RCC 7860 (cell line): ENCODE results near the gene GRID1.
"Not testable (repeated sequence)": the region's sequence is repeated elsewhere in the genome, so short reads cannot be mapped to it uniquely, and the experiment has no call there.

ENCODE experiments used
- DNase-seq: peaks from one replicate; pipeline ENCODE4 v3.0.0-alpha.2; 2015; ENCODE audit warnings: low spot score
- FAIRE-seq: peaks from 2 replicates; lab custom pipeline; 2012; peaks lifted over from hg19 to GRCh38; lab: Jason Lieb, UNC

Gene GRID1

DNA sequence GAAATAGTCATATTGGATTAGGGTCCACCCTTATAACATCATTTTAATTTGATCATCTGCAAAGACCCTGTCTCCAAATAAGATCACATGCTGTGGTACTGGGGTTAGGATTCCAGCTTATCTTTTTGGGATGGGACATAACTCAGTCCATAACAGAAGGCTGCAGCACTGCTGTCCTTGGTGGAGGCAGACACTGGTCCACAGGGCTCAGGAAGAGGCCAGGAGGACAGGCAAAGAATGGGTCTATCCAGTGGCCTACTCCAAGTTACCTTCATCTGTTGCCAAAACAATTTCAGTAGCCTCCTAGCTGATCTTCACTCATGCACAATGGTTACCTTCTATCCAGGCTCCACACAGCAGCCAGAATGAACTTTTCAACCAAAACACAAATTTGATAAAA lies 387.0 kb downstream of the GRID1 start:
- no peak for FAIRE-seq

GRCh38 chr10:85978566-85979358 lies 387.8 kb downstream of the GRID1 start:
- DNase-seq: no peak
- FAIRE-seq: no peak

More for the DNA sequence above, 387.0 kb downstream of the GRID1 start:
- no peak for DNase-seq

DNA sequence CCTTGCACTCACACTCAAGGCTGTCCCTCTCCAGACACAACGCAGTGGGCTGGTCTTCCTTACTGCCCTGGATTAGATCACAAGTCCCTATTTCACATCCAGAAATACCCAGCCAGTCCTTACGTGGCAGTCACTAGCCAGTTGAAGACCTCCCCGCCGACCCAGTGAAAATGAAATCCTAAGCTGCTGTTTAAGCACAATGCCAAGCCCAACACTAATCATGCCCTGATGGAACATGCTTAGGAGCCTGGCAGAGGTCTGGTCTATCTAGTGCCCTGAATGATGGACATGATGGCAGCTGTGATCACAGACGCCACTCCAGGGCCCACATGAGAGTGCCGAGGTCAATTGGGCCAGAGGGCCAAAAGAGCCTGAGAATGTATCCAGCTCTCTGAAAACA lies 389.0 kb downstream of the GRID1 start:
- DNase-seq: no peak
- no peak for FAIRE-seq

GRCh38 chr10:85976267-85976793 lies 390.3 kb downstream of the GRID1 start:
- no peak for FAIRE-seq

DNA sequence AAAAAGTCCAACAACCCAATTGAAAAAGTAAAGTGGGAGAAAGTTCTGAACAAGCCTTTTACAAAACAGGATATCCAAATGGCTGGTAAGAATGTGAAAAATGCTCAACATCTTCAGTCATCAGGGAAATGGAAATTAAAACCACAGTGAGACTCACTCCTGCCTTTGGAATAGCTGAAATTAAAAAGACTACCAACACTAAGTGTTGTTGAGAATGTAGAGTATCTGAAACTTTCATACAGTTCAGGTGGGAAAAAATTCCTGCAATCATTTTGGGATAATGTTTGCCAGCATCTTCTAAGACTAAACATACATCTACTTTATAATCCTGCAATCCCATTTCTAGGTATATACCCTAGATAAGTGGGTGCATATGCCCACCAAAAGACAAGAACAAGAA lies 395.1 kb downstream of the GRID1 start:
- DNase-seq (no peak), FAIRE-seq (no peak)

More at GRCh38 chr10:85976267-85976793, 390.3 kb downstream of the GRID1 start:
- DNase-seq: no peak

- DNase-seq: peak; percentile 45
- FAIRE-seq: peak; percentile 15
Measured at GRCh38 chr10:85967594-85967993, 399.0 kb downstream of the GRID1 start.

DNA sequence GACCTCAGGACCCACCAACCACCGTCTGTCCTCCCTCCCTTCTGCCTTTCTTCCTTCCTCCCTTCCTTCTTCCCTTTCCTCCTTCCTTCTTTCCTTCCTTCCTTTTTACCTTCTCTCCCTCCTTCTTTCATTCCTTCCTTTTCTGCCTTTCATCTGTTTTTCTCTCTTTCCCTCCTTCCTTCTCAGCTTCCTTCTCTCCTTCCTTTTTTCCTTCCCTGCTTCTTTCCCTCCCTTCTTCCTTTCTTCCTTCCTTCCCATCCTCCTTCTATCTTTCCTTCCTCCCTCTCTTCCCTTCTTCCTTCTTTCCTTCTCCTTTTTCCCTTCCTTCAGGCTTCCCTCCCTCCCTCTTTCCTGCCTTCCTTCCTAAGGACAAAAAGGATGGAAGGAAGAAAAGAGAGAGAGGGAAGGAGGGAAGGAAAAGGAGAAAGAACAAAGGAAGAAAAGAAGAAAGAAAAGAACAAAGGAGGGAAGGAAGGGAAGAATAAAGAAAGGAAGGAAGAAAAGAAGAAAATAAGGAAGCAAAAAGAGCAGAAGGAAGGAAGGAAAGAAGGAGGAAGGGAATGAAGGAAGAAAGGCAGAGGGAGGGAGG lies 405.0 kb downstream of the GRID1 start:
- DNase-seq (no peak), FAIRE-seq (no peak)

DNA sequence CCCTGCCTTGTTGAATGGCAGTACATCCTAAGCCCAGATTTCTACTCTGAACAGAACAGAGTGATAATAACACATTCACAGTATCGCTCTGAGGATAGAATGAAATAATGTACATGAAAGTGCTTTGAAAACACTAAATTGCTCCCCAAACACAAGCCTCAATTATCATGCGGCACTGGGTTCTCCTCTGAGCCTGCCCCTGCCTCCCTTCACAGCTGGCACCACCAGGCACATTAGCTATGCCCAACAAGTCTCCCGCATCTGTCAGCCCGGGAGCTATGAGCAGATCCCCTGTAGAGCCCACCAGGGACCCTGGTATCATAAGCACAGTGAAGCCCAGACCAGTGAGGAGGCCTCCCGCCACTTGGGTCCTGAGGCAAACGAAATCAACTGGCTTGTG lies 405.5 kb downstream of the GRID1 start:
- no peak for FAIRE-seq
- DNase-seq: no peak

- FAIRE-seq (no peak), DNase-seq (no peak)
Measured at GRCh38 chr10:85959239-85959638, 407.4 kb downstream of the GRID1 start.

DNA sequence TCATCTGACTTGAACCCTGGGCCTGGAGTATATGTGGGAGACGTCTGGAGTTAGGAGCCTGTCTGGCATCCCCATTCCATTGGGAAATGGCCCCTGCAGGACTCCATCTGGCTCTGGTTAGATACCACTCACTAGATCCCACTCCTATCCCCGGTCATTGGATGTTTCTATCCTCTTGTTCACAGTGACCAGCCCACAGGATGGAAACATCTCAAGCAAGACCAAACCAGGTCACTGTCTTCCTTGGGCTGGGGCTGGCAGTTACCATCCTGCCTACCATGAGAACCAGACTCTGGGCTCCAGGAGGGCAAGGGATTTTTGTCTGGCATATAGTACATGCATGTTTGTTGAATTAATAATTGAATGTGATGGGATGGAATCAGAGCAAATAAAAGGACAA lies 415.7 kb downstream of the GRID1 start:
- FAIRE-seq: no peak
- DNase-seq: no peak

DNA sequence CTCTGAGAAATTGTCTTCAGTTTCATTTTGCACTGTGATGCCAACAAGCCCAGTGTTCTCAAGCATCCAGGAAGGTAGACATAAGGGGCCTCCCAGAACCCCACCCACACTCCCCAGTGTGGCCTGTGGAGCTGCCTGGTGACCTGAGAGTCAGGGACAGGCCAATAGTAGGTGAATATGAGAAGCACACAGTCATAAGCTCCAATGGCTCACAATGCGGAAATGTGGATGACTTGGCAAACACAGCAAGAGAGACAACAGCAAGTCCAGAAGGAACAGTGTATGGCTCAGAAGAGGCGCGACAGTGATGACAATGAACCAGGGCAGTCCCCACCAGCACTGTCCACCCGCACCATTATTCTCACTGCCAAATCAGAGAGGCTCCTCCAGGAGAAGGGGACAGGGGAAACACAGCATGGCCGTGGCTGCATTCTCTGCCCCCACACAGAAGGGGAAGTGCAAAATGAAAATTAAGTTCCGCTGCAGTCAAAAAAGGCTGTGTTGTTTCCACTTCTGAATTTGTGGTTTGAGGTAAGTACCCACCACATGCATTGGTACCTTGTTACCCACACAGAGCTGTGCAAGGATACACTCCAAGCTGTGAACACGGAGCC lies 419.8 kb downstream of the GRID1 start:
- FAIRE-seq (no peak), DNase-seq (no peak)

DNA sequence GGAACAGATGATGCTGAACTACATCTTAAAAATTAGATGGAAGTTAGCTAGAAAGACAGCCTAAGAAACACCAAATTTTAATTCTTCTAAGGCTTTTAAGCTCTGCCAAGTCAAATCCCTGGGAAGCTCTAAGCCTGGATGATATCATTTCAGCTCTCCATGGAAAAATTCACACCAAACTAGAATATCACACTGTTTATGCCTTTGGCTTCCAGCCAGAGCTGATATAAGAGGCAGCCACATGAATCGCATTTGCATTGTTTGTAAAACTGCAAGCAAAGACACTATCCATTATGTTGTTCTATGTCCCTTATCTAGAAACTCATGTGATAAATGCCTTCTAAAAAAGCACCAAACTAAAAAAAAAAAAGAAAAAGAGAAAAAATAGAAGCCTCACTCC lies 430.4 kb downstream of the GRID1 start:
- no peak for DNase-seq
- no peak for FAIRE-seq

DNA sequence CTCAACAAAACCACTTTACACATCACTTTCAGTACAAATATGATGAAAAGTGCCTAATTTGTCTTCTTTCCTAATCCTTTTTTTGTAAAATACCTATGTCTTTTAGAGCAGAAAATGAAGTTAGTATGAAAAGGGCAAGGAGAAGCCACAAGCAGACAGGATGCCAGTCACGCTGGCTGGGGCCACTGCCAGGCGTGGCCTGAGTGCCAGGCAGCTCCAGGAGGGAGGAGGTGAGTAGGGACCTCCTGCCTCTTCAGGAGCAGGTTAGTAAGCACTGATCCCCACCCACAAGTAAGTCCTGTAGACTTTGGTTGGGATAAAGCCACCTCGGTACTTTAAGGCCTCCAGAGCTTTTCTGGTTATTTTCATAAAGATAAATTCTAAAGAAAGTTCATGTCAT lies 432.0 kb downstream of the GRID1 start:
- DNase-seq (no peak), FAIRE-seq (no peak)

DNA sequence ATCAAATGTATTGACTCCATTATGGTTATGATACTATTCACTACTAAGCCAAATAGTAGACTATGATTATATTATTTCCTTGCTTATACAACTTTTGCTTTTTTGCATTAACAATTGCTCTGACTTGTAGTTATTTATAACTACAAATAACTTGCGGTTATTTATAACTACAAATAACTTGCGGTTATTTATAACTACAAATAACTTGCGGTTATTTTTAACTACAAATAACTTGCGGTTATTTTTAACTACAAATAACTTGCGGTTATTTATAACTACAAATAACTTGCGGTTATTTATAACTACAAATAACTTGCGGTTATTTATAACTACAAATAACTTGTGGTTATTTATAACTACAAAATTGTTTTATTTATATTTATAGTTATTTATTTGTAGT lies 436.6 kb downstream of the GRID1 start:
- FAIRE-seq: peak; percentile 59
- not testable (repeated sequence) for DNase-seq

DNA sequence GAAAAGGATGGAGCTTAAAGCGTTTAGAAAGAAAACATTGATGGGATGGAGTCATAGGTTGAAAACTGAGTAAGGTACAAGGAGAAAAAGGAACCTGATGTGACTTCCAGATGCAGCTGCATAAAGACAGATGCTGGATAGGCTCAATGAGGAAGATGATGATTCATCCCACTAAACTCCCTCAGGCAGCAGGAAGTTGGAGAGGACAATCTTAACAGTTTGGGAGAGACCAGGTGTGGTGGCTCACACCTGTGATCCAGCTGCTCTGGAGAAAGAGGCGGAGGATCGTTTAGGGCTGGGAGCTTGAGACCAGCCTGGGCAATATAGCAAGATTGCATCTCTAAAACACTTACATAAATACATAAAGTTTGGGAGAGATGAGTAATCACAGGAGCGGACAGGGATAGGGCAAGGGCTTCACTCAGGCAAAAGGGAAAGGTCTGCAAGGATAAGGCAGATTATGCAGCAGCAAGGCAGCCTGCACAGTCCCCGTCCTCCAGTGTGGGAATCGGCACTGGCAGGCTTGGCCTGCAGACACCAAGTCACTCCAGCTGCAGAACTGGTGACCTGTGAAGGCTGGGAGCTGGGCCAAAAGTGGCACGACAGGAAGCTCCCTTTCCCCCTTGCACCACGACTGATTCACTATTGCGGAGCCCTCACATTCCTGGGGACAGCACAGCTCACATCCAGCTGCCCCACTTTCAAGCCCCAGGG lies 438.5 kb downstream of the GRID1 start:
- DNase-seq (peak; percentile 10), FAIRE-seq (no peak)

DNA sequence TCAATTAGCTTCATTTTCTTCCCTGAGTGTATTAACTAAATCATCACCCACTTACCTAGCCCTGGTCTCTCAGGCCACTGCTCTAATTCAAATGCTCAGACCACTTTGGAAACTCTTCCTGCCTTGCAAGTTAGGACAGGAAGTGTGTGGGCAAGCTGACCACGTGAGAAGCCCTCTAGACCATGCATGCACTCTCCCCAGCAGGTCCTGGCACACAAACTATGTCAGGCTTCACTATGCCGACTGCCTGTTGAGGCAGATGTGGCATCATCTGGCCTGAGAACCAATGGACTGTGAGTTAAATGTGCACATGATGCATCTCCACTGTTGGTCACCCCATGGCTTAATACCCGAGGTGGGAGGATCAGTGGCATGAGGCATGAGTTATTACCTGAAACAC lies 439.6 kb downstream of the GRID1 start:
- DNase-seq (no peak), FAIRE-seq (no peak)

- DNase-seq (no peak), FAIRE-seq (no peak)
Measured at GRCh38 chr10:85926136-85926535, 440.5 kb downstream of the GRID1 start.

- no peak for DNase-seq
Measured at GRCh38 chr10:85925201-85925750, 441.3 kb downstream of the GRID1 start.

DNA sequence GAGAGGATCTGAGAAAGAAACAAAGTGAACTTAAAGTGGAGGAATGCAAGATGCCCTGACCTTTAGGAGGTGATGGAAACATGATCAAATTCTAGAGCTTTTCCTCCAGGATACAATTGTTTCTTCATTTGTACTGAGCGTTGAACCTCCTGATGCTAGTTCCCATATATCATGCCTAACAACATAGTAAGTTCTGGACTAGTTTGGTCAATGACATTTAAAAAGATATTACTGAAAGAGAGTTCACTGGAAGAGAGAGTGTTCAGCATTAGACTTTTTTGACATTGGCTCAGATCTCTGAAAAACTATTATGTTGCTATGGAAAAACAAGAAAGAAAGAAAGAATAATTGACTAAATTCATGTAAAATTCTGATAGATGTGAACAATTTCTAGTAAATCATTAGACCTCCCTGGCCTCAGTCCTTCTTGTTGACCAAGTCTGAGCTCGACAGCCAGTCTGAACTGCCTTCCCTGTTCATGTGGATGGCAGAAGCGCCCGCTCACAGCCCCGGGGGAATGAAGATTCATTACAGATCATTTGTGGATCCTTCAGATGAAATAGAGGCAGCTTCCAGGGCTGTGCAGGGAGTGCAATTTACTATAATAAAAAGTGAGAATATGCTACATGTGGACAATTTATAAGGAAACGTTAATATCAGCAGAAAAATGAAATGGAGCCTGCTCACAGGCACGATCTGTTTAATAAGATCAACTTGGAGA lies 442.1 kb downstream of the GRID1 start:
- FAIRE-seq: no peak
- no peak for DNase-seq

More at GRCh38 chr10:85925201-85925750, 441.3 kb downstream of the GRID1 start:
- no peak for FAIRE-seq
